Hematopoietic multipotent progenitor cell treated with erythropoietin and hydrocortisone succinate and interleukin-3 and kit ligand, for 6 days (in vitro differentiated cells): Measurements from ENCODE around the gene SCN8A.
A peak's percentile ranks its signal among the peaks of the same experiment; 100 is the strongest.
"Not testable (repeated sequence)": the region's sequence is repeated elsewhere in the genome, so short reads cannot be mapped to it uniquely, and the experiment has no call there.

ENCODE experiments used
- DNase-seq: peaks from one replicate; pipeline ENCODE4 v3.0.0-alpha.2; 2015

SCN8A gene

DNA sequence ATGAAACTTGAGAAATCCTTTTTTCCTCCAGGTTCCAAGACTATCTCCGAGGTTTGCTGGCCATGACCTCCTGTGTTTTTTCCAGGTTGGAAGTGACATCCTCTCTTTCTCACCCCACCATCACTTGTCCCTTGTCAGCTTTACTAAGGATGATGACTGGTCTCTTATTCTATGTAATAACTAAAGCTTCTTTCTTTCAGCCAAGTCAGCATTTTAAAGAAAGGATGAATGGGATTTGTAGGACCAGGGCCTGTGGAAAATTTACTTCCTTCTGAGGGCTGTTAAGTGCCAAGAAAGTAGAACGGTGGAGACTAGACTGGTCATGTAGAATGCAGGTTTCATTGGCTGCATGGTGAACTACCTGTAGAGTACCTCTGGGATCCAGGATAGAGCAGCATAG is 183.9 kb downstream of the SCN8A start:
- DNase-seq = no peak

DNA sequence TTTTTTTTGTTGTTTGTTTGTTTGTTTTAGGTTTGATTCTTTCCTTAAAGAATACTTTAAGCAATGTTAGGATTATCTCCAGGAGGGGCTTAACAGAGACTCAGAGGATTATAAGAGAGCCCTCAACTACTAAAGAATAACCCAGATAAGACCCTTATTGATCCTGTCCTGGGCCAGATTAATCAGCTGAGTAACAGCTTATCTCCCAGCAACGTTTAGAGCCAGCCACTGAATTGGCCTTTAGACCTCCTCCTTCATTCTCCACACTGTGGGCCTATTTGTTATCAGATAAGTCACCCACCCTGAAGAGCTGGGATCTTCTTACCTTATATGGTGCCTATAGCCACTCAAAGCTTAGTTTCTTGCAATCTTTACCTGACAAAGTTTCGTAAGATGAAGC is 186.4 kb downstream of the SCN8A start:
- DNase-seq = no peak

DNA sequence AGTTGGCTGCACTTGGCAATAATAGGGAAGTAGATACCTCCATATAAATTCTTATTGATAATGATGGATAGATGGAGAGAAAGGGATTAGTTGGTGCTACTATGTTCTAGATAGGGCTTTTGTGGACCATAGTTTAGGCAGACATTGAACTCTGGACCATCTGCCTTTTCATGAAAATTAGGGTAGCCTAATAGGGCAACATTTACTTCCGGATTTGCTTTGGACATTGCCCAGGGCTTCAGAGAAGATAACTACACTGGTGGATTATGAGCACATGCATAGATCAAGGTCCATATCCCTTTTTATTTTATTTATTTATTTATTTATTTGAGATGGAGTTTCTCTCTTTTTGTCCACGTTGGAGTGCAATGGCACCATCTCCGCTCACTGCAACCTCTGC is 186.9 kb downstream of the SCN8A start:
- no peak for DNase-seq

DNA sequence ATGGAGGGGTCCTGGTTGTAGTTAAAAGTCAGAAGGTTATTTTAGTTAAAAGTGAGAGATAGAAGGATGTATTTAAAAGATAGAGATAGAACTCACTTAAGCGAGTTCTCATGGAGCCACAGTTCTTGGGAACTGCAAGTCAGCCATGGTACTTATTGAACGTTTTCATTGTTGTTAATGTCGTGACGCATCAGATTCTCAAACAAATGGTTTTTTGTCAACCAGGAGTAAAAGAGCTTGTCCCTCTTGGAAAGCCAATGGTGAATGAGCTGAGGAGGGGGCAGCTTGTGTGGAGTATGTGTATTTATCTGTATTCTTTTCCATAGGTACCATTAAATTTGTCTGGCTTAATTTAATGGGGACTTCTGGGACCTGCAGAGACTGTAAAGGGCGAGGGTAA is 188.8 kb downstream of the SCN8A start:
- no peak for DNase-seq

DNA sequence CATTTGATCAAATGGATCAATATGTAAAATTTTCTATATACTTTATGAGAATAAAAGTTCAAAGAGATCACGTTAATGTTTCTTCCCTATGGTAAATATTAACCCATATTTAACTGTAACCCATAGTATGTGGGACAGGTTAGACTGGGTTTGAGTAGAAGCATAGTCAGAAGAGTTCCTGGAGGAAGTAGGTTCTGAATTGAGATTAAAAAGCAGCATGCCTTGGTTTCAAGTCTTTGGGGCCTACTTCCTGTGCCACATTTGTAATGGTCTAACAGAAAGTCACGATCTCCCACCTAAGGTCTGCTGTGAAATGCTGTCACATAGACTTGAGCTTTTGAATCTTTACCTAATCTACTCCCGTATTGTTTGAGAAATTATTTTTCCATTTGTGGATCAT is 193.7 kb downstream of the SCN8A start:
- DNase-seq = no peak

DNA sequence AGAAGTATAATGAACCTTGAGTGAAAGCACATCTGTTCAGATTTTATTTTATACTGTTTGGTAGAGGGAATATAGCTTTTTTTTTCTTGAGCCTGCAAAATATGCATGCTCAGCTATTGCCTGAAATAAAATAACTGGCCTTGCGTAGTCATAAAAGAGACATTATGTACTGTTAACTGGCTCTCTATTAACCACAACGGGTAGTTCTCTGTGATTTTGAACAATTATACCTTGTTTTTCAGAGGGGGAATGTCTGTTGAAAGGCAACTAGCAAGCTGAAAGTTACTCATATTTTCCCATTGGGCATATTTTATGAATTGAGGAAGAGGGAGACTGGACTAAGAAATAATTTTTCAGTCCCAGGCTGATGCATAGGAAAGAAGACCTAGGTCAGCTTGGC is 194.9 kb downstream of the SCN8A start:
- no peak for DNase-seq

DNA sequence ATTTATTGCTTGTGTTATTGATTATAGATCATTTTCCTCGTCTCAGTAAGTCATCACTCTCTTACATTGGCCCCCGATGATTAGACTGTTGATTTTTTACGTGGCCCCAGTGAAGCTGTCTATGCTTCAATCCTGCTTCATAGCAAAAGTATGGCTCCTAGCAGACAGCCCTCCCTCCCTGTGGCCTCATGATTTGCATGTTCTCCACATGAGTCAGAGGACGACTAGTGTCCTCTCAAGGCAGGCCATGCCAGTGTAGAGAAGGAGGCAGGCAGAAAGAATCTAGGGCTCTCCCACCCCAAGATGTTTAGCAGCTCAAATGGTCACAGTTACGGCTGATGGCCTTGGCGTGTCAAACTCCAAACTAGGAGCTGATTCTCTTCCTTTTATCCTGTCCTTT is 197.8 kb downstream of the SCN8A start:
- DNase-seq = no peak

DNA sequence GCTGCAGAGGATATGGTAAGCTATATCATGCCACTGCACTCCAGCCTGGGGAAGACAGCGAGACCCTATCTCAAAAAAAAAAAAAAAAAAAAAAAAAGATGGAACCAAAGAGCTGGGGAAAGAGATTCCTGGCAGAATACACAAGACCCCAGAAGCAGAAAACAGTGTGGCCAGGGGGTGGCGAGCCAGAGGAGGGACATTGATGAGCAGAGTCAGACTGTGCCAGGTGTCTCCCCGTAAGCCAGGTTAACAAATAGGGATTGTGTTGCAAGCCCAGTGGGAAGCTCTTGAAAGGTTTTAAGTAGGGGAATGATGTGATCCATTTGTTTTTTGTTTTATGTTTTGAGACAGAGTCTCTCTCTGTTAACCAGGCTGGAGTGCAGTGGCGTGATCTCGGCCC is 201.4 kb downstream of the SCN8A start:
- DNase-seq = no peak

DNA sequence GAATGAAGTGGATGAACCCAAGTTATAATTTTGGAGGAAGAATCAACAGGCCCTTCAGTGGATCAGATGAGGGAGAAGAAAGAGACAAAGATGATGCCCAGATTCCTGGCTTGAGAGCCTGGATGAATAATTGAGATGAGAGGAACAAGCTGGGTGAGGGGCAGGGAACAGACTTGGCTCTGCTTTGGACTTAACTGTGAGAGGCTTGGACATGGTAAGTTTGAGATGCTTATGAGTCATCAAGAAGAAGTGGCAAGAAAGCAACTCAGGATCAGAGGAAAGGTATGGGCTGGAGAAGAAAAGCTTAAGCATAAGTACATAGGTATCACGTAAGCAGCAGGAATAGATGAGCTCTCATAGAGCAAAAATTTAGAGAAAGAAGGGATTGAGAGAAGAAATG is 202.2 kb downstream of the SCN8A start:
- no peak for DNase-seq

DNA sequence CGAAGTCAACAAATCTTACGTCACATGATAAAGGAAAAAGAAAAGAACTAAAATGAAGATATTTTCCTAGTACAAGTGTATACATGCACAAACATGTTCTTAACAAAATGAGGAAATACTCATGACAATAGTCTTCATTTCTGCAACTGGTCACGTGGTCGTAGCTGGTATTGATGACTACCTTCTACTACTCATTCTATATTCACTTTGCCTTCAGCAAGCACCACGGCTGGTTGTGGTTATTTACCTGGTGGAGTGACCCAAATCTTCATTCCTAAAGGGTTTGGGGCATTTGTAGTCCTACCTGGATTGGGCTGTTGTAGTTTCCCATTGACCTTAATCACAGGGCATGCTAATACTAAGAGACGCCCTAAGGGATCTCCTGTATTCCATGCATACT is 206.3 kb downstream of the SCN8A start:
- no peak for DNase-seq

DNA sequence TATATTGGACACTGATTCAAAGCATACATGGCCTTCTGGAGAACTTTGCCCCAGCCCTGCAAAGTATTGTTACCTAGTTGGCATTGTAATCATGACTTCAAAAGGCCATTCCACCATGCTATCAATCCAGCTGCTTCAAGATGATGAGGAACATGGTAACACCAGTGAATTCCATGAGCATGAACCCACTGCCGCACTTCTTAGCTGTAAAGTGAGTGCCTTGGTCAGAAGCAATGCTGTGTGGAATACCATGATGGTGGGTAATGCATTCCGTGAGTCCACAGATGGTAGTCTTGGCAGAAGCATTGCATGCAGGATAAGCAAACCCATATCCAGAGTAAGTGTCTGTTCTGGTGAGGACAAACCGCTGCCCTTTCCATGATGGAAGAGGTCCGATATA is 207.0 kb downstream of the SCN8A start:
- DNase-seq = not testable (repeated sequence)

DNA sequence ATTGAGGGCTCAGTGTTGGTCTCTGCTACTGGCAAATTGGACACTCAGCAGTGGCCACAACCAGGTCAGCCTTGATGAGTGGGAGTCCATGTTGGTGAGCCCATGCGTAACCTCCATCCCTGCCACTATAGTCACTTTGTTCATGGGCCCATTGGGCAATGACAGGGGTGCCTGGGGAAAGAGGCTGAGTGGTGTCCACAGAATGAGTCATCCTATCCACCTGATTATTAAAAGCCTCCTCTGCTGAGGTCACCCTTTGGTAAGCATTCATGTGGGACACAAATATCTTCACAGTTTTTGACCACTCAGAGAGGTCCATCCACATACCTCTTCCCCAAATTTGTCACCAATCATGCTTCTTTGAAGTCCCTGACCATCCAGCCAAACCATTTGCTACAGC is 207.5 kb downstream of the SCN8A start:
- DNase-seq = no peak

DNA sequence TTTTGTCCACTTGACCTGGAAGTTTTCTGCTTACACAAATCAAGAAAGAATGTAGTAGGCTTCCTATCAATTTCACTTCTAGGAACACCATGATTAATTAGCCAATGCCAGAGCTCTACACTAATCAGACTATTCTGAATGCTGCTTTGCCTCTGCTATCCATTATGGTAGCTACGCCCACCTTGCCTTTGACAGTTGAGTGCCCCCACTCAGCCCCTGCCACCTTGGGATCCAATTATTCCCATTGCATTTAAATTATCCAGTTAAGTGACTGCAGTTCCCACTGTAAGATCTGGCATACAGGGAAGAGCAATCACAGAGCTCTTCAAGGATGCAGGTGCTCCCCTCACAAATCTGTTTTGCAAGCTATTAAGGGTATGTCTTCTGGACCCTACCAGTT is 210.0 kb downstream of the SCN8A start:
- DNase-seq = no peak

DNA sequence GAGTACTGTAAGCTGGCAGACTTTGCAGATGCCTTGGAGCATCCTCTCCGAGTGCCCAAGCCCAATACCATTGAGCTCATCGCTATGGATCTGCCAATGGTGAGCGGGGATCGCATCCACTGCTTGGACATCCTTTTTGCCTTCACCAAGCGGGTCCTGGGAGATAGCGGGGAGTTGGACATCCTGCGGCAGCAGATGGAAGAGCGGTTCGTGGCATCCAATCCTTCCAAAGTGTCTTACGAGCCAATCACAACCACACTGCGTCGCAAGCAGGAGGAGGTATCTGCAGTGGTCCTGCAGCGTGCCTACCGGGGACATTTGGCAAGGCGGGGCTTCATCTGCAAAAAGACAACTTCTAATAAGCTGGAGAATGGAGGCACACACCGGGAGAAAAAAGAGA is 215.9 kb downstream of the SCN8A start:
- no peak for DNase-seq

DNA sequence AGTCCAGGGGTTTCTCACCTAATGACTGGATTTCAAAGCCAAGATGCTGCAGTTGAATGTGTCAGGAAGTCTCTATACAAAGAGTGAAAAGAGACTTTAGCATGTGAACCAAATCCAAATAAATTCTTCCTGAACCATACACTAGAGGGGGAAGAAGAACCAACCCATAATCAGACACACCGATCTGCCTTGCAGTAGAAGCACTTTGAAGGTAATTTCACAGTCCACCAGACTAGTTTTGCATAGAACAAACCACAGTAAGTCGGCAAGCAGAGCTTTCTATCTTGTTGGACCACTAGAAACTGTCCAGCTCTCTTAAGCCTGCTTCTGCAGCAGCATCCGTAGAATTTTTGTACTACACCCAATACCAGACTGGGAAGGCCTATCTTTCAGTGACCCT is 218.2 kb downstream of the SCN8A start:
- DNase-seq = no peak

DNA sequence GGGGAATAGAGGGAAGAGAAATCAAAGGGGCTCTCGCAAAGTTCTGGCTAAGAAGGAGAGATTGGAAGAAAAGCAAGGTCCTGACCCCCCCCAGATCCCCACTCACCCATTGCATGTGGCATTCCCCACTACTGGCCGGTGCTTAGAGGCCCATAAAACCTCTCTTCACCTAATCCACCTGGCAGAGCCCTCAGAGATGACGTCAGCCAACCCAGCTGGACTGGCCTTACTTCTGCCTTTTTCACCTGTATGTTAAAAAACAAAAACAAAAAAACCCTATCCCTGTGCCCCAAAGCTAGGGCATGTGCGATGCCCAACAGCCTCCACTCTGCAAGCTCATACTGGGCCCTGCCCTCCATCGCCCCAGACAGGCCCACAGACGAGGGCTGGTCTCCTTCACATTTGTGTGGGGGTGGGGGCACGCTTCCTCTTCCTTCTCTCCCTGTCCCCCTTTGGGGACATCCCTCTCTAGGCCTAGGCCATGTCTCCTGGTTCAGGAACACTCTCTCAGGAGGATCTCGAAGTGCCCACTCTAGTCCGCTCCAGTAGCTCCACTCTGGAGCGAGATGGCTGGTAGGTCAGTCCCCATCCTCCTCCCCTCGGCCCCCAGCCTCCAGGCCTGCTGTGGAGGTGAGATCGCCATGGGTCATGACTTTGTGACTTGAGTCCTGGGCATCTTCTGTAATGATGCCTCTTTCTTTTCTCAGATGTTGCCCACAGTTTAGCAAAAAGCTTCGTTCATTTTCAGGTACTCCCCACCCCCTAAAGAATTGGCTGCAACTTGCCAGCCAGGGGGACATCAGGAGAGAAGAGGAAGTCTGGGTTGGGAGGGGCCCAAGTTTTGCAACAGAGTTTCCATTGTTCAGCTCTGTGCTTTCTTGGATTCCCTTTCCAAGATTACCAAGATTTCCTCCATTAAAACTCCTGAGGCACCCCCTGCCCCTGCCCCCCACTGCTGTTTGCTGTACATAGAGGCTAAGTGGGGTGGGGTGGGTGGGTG is 220.5 kb downstream of the SCN8A start:
- DNase-seq = no peak

DNA sequence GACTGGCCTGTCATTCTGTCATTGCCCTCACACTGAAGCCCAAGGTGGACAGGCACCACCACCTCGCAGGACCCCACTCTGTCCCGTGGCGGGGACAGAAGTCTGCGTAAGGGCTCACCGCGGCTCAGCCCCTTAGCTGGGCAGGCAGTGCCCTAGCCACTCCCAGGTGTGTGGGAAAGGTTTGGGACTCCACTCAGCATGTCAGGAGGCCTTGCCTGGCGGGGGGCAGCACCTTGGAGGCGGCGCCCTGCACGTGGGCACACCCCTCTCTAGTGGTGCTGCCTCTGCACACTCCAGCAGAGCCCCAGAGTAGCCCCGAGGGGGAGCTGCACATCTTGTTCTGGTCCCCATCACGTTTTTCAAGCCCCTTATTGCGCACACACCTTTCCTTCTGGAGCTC is 221.8 kb downstream of the SCN8A start:
- DNase-seq = no peak

DNA sequence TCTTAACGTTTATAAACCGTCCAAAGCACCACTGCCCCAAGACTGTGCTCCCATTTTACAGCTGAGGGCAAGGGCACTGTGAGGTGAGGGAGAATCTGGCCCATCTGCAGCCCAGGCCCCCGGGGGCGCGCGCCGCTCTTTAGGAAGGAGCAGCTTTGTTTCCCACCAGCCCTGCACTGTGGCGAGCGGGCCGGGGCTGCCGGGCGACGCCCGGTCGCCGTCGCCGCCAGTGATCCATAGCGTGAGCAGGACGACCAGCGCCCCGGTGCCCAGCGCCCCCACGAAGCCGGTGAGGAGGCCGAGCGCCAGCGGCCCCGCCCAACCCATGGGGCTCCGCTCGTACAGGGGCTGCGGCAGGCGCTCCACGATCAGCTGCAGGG is 222.9 kb downstream of the SCN8A start:
- no peak for DNase-seq

DNA sequence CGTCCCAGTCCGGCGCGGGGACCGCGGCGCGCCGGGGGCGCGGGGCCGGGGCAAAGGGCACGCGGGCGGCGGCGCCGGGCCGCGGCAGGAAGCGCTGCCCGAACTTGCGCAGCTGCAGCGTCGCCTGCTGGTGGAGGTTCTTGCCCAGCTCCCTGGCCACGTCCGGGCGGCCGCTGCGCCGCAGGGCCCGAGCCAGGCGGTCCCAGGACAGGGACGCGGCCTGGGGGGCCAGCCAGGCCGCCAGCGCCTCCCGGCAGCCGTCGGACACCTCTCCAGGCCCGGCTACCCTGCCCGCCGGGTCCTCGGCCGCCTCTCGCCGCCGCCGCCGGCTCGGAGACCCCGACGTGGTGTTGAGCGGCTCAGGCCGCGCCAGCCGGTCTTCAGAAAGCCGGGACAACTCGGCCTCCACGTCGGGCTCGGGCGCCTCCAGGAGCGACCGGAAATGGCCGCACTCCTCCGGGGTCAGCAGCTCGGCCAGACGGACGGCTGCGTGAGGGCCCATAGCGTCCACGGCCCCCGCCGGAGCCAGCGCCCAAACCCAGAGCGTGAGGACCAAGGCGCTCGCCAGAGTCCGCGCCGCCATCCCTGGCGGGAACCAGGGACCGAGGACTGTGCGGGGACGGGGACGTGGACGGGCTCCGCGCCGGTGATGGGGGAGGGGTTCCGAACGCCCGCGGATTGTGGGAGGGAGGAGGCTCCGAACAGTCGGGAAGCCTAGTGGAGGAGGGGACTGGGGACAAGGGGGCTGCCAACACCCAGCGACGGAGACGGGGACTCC is 223.5 kb downstream of the SCN8A start:
- DNase-seq = peak; percentile 75

DNA sequence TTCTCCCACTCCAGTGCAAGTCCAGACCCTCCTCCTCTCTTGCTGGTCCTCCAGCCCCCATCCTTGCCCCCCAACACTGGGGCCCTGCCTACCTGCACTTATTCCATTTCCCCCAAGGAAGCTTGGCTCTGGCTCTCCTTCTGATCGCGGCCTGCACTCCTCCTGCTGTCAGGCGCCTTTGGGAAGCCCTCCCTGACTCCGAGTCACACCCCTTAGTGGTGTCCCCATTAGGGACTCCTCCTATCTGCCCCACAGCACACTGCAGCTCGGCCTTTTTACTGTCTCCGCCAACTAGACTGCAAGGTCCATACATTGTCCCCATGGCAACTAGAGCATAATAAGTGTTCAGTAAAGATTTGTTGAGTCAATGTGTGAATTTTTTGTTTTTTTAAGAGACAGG is 224.5 kb downstream of the SCN8A start:
- no peak for DNase-seq

DNA sequence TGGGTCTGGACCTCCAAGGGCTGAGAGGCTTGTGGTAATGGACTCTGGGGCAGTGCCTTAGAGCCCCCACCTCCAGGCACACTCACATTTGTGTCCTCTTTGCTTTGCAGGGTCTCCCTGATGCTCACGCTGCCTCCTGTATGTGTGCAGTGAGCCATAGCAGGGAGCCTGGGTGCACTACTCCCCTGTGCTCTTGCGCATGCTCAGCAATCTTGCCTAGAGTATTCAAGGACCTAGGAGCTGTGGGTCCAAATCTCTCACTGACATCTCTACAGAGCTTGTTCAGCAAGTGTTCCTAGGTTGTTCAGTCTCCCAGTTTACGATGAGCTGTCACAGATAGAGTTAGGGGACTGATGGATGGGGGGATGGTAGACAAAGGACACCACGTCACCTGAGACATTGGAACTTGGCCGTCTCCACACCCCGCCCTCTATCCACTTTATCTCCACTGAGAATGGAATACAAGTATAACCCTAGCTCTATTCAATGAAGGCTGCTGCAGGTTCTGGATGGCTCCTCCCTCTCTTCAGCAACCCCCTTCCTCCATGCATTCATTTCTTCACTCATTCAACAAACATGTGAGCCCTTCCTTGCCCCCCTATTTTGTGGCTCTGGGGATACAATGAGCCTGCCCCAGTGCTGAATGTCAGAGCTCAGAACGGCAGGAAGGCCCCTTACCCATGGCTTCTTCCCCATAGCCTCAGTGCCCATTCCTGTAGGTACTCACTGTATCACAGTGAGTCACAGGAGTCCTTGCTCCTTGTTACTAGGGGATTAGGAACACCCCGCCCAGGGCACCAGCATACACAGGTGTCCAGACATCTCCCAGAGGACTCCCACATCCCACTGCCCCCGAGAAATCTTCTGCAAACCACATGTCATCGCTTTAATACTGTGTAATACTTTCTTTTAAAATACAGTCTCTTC is 226.3 kb downstream of the SCN8A start:
- DNase-seq = no peak

DNA sequence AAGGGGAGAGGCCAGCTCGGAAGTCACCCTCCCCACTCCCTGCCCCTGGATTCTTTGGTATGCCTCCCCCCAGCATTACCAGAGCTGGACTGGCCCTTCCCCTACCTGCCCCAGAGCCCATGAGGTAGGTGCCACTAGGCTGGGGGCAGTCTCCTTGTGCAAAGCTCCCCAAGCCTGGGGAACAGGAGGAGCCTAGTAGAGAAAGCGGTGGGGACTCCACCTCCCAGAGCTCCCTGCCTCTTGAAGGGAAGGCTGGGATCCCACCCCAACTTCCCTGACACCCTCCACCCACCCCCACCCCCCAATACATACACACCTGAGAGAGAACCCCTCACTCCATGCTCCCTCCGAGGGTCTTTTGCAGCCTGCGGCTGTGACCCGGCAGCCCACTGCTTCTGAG is 227.1 kb downstream of the SCN8A start:
- no peak for DNase-seq
